HG02642 (cell line): ENCODE data around the gene RELL1.

Source experiments
- ATAC-seq: cut with Tn5 transposase; IDR thresholded peaks from one replicate; pipeline ENCODE4 v1.9.1; 2021; ENCODE audit warnings: mild to moderate bottlenecking; ENCODE audit not compliant: unreplicated experiment, poor library complexity

RELL1 gene

DNA sequence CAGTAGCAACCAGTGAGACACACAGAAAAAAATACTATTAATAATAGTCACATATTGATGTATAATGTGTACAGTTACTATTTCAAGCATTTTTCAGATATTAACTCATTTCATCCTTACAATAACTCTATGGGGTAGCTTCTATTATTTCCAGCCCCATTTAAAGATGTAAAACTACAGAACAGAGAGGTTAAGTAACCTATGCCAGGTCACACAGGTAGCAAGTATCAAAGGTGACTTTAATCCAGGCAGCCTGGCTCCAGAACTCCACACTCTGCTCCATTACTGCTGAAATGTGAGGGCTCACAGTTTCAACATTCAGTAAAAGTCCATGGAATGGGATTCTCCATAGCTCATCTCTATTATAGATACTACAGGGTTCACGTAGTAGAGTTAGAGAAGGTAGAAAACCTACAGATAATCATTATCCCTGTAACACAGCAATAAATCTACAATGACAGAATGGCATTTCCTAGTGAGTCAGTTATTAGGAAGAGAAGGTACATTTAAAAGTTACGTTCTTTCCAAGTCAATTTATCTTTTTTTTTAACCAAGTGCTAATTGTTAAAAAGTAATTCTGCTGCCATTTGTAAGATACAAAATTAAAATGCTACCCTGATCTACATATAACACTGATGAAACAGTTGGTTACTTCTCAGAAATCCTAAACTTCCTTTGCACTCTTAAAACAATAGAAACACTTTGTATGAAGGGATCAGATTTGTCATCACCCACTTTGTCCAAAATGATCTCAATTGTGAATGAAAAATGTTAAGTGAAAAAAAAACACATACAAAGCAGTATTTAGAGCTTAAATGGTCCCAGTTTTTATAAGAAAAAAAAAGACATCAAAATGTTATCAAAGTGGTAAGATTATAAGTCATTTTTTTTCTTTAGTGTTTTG lies 18.7 kb downstream of the RELL1 start:
- ATAC-seq = no peak

- ATAC-seq = no peak
These were observed 19.5 kb downstream of the RELL1 start for GRCh38 chr4:37666625-37667071.

GRCh38 chr4:37665333-37666320 lies 20.5 kb downstream of the RELL1 start:
- ATAC-seq = no peak

- no peak for ATAC-seq
These were observed 21.5 kb downstream of the RELL1 start for GRCh38 chr4:37664696-37665095.

GRCh38 chr4:37663552-37663951 lies 22.6 kb downstream of the RELL1 start:
- ATAC-seq = no peak

DNA sequence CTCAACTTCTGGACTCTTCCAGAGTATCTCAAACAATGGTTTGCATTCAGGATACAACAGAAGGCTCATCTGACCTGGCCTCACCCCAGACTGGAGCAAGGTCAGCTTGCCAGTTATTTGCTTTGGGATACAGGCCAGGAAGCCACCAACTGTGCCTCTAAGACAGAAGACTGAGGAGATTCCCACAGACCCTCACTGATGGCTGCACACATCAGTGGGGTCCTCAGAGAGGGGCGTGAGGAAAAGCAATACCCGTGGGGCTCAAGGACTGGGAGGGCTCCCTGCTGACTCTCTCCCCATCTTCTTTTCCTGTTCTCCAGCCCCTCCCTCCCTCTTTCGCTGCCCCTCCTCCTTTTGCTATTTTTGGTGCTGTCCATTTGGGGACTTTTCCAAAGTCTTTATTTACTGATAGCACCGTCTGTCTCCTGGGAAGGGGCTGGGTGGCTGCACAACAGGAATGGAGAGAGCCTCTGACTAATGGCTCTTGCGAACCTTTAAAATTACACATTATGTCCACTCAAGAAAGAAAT lies 23.2 kb downstream of the RELL1 start:
- ATAC-seq = no peak

GRCh38 chr4:37662251-37662650 lies 23.9 kb downstream of the RELL1 start:
- ATAC-seq = no peak

GRCh38 chr4:37661772-37662171 lies 24.4 kb downstream of the RELL1 start:
- ATAC-seq = no peak

DNA sequence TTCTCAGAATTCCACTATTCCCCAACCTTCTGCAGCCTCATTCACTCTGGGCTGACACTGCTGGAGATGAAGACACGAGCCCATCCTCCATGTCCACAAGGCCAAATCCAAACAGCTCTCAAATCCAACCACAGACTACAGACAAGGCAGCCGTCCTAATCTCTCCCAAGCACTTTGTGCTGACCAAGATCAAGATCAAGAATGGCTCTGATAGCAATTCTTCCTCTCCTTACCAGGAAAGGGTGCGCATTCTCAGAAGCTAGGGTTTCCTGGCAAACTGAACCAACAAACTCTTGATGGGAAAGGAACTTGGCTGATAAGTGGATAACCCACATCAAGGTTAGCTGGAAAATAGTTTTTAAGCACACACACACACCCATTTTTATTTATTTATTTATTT lies 26.5 kb downstream of the RELL1 start:
- no peak for ATAC-seq

DNA sequence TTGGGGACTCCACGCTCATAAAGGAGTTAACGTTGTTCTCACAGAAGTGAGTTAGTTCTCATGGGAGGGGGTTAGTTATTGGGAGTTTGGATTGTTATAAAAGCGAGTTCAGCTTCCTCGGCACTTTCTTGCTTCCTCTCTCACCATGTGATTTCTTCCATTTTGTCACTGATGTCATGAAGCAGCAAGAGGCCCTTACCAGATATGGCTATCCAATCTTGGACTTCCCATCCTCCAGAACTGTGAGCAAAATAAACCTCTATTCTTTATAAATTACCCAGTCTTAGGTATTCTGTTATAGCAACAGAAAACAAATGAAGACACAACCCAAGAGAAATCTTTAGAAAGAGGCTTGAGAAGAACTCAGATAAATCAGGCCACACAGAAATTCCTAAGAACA lies 29.5 kb downstream of the RELL1 start:
- ATAC-seq = no peak

DNA sequence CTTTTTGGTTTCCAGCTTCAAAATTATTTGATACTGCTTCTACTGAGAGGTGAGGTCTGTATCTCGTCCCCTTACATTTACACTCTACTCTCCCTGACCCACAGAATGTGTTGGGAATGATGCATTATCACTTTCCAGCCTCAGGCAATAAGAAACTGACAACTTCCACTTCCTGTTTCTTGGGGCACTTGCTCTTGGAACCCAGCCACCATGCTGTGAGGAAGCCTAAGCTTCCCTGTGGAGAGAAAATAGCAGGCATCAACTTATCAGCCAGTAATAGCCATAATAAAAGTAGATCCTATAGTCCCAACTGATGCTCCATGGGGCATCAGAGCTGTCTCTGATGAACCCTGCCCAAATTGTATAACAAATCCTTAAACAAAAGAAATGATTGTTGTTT lies 32.6 kb downstream of the RELL1 start:
- ATAC-seq = no peak

DNA sequence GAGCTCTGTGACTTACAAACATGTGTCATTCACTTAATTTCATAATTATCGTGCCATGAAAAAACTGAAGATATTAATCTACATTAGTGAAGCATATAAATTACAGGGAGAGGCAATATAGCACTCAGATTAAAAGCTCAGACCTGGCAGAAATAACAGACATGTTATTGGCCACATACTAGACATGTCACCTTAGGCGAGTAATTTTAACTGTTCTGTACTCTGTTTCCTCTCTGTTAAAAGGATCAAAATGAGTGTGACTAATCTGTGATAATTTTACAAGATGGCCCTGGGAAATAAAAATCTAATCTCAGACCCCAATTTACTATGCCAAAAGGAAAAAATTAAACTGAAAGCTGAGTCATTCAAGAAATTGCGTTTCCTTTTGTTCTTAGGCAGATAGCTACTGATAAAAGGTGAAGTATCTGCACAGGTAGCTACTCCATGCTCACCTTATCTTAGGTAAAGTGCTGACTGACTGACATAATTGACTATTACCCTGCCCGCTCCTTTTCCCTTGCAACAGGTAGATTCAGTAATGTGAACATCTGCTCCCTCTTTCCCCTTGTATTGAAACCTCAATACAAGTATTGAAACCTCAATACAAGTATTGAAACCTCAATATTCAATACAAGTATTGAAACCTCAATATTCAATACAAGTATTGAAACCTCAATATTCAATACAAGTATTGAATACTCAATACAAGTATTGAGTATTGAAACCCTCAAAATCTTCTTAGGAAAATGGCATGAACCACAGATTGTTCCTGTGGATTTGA lies 33.2 kb downstream of the RELL1 start:
- ATAC-seq = no peak

- no peak for ATAC-seq
These were observed 34.3 kb downstream of the RELL1 start for GRCh38 chr4:37651781-37652377.

- ATAC-seq = no peak
These were observed 35.7 kb downstream of the RELL1 start for GRCh38 chr4:37650481-37650880.

- ATAC-seq = no peak
These were observed 36.9 kb downstream of the RELL1 start for GRCh38 chr4:37649268-37649667.

- no peak for ATAC-seq
These were observed 37.9 kb downstream of the RELL1 start for GRCh38 chr4:37648084-37648817.

DNA sequence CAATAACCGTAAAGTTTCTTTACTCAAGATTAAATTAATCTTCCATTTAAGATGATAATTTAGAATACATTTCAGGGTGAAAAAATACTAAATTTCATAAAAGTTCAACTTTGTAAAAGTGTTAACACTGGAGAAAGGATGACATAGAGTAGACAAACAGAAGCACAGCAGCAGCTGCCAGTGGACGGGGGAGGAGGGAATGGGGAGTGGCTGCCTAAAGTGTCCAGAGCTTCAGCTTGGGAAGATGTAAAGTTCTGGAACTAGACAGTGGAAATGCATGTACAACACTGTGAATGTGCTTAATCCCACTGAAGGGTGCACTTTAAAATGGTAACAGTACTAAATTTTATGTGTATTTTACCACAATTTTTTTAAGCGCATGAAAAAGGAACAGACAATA lies 39.9 kb downstream of the RELL1 start:
- no peak for ATAC-seq

DNA sequence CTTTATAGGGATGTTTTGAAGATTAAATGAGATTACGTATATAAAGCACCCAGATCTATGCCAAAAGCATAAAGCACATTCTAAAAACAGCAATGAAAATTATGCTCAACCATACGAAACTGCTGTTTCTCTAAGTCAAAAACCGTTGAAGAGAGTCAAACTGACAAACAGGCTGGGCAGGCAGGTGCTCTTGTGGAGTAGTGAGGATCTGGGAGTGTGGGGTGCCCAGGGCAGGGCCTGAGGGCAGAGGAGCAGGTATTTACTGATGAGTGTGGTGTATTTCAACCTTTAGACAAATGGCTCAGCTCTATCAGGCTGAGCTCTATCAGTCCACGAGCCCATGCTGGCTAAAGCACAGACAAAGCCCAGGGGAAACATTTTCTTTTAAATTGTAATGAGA lies 40.4 kb downstream of the RELL1 start:
- ATAC-seq = no peak

DNA sequence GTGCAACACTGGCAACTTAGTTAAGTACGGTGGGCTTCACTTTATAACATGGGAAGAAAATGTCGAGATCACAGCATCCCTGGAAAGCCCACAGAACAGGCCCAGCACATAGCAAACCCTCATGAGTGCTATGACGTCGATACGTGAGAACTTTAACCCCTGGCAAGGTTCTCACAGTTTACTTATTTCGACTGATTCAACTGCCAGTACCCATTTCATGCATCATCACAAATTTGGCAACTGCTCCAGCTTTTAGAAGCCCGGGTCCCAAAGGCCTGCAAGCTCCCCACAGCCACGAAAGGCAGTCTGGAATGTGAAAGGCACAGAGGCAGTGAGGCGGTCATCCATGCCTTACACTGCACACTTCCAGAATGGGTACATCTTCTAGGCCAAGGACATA lies 41.2 kb downstream of the RELL1 start:
- ATAC-seq = no peak
